Kidney glomerular epithelial cell (primary cell): ENCODE measurements around the gene RPL15.

Experiments used
- DNase-seq: peaks from one replicate; lab custom pipeline; 2025; lab: John Stamatoyannopoulos, UW

RPL15 gene

DNA sequence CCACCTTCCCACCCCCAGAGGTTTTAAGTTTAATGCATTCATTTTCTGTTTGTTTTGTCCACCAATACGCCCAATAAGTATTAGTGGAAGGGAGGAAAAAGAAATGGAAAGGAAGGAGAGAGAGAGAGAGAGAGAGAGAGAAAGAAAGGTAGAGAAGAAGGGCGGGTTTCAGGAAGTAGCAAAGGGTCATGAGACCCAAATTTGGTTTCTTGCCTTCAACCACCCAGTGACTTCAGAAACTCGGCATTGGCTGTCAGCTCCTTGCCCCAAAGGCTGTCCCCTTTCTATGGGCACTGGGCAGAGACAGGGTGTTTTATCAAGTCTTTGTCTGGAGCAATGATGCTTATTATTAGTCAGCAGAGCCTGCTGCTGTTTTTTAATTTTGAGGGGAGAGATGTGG lies 14.7 kb downstream of the RPL15 start:
- DNase-seq: no peak

DNA sequence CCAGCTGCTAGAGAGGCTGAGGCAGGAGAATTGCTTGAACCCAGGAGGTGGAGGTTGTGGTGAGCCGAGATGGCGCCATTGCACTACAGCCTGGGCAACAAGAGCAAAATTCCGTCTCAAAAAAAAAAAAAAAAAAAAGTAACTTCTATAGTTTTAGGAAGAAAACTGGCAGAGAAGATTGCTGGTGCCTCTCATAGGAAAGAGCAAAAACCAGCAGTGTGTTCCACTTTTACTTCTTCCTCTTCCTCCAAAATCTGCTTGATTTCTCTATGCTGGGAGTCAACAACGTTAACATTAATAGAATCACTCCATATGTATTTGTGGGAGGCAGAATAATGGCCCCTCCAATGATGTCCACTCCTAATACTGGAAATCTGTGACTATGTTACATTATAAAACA lies 15.6 kb downstream of the RPL15 start:
- DNase-seq: no peak

DNA sequence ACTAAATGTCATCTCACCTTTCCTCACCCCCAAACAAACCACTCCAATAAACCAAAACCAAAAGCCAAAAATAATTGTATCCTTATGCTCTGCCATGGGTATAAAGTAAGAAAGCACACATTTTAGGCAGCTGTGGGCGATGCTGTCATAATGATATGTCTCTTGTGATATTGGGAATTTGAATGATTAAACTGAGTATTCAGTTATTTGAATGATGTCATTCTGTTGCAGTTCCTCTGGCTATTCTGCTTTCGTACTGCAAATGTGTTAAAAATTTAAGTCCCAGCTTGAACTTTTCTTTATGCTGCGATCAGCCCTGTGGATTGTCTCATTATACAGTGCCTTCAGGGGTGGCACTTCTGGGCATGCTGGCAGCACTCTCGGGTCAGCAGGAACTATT lies 17.3 kb downstream of the RPL15 start:
- no peak for DNase-seq

DNA sequence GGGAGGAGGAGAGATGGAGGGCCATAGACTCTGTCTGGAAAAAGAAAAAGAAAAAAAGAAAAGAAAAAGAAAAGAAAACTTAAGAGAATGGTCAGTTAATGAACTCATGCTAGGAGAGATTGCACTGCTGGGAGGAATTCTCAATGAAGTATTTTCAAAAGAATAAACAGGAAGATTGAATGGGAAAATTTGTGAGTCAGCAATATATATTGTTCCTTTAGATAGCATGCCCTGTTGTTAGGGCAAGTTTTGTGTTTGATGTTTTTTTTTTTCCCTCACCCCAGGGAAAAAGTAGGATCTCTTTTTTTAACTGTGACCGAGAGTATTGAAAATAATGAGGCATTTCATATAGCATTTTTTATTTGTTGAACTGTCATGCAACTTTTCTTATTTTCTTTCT lies 20.4 kb downstream of the RPL15 start:
- no peak for DNase-seq

DNA sequence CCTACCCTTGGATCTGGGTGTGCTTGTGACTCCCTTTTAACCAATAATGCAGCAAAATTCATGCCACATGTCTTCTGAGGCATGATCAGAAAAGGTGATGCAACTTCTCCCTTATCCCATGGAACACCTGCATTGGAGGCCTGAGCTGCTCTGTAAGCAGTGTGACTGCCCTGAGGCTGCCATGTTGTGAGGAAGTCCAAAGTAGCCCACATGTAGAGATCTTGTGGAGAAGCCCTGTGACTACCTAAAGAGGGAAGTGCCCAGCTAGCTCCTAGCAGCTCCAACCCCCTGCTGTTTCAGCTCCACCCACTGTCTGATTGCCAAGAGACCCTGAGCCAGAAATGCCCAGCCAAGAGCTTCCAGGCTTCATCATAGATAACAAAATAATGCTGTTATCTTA lies 21.8 kb downstream of the RPL15 start:
- no peak for DNase-seq

DNA sequence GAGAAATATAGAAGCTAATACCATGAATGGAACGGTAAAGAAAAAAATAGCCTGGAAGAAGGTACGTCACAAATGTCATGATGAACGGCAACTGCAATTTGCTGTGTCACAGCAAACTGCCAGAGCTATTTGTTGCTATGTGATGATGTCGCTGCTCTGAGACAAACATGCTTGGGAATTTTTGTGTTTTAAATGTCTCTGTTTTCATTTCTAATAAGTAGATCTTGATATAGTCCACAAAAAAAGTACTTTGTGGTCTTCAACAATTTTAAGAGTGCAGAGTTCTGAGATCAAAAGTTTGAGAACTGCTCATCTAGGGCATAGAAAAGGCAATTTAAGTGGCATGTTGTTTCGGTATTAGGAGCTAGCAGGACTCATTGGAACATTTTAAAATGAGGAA lies 23.8 kb downstream of the RPL15 start:
- no peak for DNase-seq

DNA sequence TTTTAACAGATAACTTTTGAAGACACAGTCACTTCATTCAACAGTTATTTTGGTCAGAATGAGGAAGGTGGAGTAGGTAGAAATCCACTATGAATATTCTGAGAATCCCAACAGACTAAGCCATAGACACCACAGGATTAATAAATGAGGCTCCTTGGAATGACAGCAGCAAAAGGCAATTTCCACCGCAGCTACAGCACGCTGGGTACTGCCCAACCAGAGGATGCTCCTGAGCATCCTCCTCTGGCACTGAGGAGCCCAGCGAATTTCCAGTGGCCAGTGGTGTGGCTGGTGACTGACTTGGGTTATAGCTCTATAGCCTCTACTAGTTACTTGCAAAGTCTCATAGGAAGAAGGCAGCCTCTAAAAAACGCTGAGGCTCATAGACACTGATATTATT lies 24.5 kb downstream of the RPL15 start:
- DNase-seq: no peak

DNA sequence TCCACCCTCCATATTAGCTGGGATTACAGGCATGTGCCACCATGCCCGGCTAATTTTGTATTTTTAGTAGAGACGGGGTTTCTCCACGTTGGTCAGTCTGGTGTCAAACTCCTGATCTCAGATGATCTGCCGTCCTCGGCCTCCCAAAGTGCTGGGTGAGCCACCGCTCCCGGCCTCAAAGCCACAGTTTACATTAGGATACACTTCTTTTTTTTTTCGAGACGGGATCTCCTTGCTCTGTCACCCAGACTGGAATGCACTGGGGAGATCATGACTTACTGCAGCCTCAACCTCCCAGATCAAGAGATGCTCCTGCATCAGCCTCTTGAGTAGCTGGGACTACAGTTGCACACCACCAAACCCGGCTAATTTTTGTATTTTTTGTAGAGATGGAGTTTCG lies 25.6 kb downstream of the RPL15 start:
- DNase-seq: no peak

DNA sequence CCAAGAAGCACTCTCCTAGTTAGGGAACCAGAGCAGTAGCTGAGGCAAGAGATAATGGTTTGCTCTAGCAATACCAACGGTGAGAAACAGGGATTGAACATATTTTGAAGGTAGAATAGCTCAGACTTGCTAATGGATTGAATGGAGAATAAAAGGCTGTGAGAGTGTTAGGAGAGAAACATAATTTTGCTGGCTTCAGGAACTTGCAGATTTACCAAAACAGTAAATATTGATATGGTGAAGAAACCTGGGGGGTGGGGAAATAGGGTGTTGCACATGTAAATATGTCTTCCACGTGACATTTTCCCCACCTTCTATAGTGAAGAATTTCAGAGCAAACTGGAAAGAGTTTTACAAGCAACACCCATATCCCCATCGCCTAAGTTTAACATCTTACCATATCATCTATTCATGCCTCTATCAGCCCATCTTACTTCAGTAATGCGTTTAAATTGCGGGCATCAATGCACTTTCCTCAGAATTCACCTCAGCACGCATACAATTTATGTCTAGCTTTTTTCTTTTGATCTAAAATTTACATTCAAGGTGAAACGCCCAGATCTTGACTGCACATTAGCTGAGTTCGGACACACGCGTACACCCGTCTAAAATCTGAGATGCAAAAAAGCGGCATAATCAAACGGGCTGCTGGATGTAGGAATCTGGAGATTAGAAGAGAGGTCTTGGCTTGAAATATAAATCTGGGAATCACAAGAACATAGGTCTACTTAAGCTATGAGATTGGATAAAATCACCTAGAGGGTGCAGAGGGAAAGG lies 27.3 kb downstream of the RPL15 start:
- no peak for DNase-seq

DNA sequence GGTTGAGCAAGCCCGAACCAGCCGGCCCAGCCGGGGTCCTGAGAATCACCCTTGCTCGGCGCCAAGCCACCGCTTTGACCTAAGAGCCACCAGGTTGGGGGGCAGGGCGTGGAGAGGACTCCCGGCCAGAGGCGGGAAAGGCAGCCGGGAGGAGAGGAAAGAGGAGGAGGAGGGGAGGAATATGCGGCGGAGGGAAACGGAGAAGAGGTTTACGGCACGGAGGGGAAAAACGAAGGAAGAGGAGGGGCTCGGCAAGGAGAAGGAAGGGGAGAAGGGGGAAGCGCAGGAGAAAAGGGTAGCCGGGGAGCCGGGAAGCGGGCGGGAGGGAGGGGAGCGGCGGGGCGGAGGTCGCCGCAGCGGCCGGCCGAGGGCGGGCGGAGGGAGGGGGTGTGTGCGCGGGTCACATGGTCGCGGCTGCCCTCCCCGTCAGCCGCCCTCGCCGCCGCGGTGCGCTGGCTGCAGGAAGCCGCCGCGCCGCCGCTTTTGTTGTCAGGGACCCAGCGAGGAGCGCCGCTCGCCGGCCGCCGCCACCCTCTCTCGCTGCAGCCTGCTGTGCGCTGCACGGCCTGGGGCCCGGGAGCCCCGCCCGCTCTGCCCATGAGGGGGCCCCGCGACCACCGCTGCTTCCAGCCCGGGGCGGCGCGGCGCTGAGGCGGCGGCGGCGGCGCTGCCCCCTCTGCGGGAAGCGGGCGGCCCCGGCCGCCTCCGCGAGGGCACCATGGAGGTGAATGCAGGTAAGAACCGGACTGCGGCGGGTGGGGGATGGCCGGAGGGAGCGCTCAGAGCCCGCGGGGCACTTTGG lies 28.1 kb downstream of the RPL15 start, which contains the start of gene NR1D2:
NR1D2 (plus strand) TSS at position 426 of the 802 bp plus-strand sequence; CDS start at position 719, 293 bp downstream.
- peak; percentile 59 for DNase-seq

DNA sequence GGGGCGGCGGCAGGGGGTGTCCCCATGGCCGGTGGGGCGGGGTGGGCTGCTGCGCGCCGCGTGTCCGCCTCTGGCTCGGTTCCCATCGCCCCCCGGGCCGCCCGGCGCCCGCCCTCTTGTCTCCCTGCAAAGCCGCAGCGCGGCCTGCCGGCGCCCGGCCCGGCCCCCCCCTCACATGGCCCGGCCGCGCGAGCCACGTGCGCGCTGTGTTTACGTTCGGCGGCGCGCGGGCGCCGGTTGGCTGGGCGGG lies 28.7 kb downstream of the RPL15 start:
- no peak for DNase-seq

DNA sequence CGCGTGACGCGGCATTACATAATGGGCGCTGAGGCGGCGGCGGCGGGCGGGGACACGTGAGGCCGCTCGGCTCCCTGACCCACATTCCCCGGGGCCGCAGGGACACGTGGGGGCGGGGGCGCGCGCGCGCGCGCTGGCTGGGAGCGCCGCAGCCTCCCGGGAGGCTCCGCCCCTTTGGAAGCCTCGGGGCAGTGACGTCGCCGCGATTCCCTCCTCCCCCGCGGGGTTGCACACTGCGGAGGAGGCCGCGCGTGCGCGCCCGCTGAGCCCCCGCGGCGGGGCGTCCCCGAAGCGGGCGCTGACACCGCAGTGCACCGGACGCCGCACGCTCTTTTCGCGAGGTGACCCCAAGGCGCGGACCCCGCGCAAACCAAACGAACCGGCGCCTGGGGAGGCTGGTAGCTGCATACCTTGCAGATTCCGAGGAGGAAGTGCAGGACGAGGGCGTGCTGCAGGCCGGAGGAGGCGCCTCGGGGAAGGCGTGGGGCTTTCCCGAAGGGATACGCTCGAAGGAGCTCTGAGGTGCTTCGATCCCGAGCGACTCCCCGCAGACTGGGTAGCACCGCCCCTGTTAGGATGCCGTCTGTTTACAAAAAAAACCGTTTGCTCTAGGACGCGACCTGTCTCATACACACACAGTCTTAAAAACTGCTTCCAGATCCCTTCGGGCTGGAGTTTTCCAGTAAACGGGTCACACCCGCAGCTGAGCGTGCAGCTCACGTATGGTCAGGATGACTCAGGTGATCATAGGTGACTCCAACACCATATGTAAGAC lies 29.2 kb downstream of the RPL15 start:
- DNase-seq: peak; percentile 84

DNA sequence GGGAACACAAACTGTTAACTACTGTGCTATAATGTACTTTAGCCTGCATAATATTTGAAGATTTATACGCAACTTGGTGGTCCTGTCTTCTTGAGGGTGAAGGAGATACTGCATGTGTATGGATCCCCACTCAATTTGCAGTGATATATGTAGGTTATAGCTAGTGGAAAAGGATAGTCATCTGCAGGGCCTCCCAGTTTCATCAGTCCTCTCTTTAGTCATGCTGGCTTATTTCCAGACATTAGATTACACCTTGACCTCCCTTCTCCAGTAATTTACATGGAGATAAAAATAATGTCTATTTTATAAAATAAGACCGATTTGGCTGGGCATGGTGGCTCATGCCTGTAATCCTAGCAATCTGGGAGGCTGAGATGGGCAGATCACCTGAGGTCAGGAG lies 31.8 kb downstream of the RPL15 start:
- no peak for DNase-seq

DNA sequence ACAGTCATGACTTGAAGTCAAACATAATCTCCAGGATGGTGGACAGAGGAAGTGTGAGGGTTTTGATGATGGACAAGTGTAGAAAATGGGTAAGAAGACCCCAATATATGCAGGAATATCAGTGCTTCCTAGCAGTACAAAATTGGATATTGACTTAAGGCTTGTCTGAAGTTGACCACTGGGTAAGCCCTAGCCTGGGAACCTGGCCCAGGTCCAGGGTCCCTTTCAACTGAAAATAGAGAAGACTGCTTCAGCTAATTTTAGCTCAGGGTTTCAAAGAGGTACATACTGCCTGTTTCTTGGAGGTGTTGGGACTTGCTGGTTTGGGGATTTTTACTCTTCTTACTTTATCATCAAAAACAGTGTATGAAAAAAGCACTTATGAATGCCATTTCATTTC lies 32.9 kb downstream of the RPL15 start:
- DNase-seq: no peak

DNA sequence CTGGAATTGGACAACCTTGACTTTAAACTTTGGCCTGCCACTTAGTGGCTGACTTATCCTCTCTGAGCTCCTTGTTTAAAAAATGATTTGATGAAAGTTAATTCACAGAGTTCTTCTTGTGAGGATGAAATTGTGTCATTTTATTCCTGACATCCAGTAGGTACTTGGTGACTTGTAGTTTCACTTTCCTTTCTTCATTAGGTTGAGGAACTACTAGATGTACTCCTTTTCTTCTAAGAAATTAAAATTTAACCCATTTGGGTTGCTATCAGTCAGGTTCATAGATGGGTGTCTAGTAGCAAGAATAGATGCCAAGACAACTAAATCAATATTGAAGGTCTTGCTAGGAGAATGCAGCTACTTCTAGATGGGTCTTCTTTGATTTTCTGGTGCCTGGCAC lies 33.4 kb downstream of the RPL15 start:
- DNase-seq: no peak

DNA sequence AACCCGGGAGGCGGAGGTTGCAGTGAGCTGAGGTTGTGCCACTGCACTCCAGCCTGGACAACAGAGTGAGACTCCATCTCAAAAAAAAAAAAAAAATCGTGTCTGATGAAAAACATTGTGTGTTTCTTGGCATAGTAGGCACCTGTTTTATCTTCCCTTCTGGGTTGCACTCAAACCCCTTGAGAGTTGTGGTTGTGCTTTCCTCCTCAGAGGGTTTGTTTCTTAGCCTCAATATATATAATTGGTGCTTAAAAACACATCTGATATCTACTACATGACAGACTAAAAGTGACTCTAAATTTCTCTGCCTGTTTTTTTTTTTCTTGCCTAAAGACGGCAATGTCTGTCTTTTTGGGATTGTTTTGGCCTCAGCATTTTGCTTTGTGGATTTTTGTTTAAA lies 35.7 kb downstream of the RPL15 start:
- DNase-seq: no peak

DNA sequence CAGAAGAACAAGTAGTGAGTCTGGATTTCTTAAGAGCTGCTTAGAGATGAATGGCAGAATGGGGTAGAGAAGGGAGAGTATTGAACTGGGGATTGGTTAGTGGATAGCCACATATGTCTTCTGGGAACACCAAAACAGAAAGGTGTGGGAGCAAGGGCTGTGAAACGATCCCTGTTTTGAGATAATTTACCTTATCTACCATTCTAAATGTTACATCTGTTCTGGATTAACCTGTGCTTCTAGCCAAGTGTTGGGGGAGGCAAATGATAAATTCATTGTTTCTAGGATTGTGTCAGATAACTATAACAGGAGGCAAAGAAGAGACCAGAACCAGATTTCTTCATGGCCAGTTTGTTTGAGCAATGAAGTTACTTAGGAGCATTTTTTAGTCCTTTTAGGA lies 36.6 kb downstream of the RPL15 start:
- DNase-seq: no peak

DNA sequence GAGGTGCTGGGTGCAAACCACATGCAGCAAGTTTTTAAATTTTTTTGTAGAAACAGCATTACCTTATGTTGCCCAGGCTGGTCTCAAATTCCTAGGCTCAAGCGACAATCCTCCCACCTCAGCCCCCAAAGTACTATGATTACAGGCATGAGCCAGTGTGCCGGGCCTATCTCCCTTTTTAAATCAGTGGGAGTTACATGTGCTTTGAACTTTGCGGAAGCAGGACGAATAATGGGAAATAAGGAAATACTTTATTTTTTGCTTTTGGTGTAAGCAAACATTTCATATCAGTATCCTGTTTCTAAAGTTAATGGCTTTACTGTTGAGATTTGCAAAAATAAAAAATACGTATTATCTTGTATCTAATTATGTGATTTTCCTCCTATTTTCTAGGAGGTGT lies 37.2 kb downstream of the RPL15 start:
- DNase-seq: no peak

DNA sequence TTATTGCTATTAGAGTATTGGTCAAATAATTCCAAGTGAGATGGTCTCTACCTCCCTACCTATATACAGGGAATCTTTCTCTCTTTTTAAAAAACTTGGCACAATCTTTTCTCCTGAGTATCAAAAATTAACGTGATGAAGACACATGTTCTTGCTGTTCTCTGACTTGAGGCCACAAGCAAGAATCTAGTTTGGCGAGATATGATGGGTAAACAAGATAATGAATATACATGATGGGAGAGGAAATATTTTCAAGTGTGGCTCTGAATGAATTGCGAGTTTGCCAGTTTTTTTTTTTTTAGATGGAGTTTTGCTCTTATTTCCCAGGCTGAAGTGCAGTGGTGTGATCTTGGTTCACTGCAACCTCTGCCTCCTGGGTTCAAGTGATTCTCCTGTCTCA lies 39.8 kb downstream of the RPL15 start:
- DNase-seq: no peak

DNA sequence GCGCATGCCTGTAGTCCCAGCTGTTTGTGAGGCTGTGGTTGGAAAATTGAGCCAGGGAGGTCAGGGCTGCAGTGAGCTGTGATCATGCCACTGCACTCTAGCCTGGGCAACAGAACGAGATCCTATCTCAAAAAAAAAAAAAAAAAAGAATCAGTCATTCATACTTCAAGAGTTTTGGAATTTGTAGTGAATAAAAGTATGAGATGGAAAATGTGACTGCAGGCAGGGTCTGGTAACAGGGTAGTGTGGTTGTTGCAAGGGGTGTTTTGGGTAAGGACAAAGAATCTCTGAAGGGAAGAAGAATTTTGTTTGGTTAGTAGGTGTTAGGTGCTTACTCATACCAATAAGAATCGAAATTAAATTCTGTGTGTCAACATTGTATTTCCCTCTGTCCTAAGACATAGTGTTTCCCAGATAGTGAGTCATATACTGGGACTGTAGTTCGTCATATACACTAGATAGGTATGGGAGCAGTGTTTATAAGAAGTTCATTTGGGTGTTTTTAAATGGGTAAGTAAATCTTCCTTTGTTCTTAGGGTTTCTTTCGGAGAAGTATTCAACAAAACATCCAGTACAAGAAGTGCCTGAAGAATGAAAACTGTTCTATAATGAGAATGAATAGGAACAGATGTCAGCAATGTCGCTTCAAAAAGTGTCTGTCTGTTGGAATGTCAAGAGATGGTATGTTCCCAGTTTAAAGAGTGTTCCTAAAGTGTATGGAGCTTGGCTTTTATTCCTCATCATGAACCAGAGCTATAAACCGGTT lies 42.4 kb downstream of the RPL15 start:
- peak; percentile 63 for DNase-seq

DNA sequence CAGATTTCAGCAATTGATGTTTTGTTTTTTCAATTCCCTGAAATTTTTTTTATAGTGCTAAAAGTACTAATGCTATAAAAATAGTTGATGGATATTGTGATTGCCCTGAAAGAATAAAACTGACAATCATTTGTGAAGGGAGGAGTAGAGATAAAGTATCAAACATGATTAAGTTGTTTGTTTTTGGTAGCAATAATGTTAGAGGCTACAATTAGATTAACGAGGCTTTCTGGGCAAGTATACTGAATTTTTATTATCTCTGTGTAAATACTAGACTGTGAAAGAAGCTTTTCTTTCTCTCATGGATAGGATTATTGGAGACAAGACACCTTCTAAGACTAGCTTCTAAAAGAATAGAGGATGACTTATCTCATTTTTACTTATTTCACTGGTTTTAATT lies 43.7 kb downstream of the RPL15 start:
- no peak for DNase-seq

DNA sequence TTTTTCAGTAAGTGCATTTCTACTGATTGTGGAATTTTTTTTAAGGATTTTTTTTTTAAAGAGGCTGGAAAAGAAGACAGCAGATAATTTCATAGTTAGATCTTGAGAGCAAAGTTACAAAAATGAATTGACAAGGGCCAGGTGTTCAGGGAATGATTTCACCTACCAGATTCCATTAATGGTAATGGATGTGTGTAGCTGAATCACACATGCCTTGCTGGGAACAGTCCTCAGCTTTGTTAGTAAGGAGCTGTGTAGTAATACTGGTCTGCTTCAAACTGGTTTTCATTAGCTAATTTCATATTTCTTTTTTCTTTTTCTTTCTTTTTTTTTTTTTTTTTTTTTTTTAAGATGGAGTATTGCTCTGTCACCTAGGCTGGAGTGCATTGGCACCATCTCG lies 44.1 kb downstream of the RPL15 start:
- DNase-seq: no peak
